ENCODE measurements around the gene ME3. TPM values are rescaled to one million over a fixed set of nuclear protein-coding genes. Genes with fewer than 3 reads are reported as not detected.

ME3 gene
- total and polyA plus RNA-seq, 2 donors (not counting 1 experiment from before 2014, with no cell fraction given), result 1.3 TPM; not detected in 1

GRCh38 chr11:86717817-86718501, 45.5 kb upstream of the ME3 start:
- Histone ChIP-seq H2AFZ (ENCODE audit: insufficient read depth, low read depth, low read length, poor library complexity, severe bottlenecking) (no peak overlapping the region), H3K4me2 (replicated peaks; ENCODE audit: low read depth, low read length, poor library complexity, severe bottlenecking) (no peak overlapping the region), H3K36me3 (replicated peaks in 1 of 2; ENCODE audit: control extremely low read depth in 1 of 2, control insufficient read depth in 1 of 2, extremely low read depth in 1 of 2, insufficient read depth in 2 of 2, low read length in 1 of 2) (no peaks in the 10 kb centered on the region), H3K27ac (ENCODE audit: low read length in 2 of 2) (no peak overlapping the region), H3K27me3 (replicated peaks in 1 of 4; ENCODE audit: control extremely low read depth in 1 of 4, control insufficient read depth in 3 of 4, insufficient read depth in 4 of 4, low read length in 3 of 4) (no peaks in the 10 kb centered on the region), H4K20me1 (ENCODE audit: control insufficient read depth, insufficient read depth, low read length, poor library complexity, severe bottlenecking) (no peaks in the 10 kb centered on the region), H3K4me1 (ENCODE audit: control insufficient read depth in 2 of 2, insufficient read depth in 2 of 2, low read length in 2 of 2) (no peaks in the 10 kb centered on the region), H3K4me3 (ENCODE audit: control extremely low read depth in 1 of 5, extremely low read depth in 1 of 5, insufficient read depth in 1 of 5, low read depth in 2 of 5, low read length in 4 of 5) (no peak overlapping the region), H3K79me2 (ENCODE audit: control insufficient read depth, insufficient read depth, low read length) (no peaks in the 10 kb centered on the region), H3K9ac (ENCODE audit: low read length) (no peak overlapping the region), H3K9me3 (ENCODE audit: control extremely low read depth in 1 of 3, control insufficient read depth in 2 of 3, insufficient read depth in 1 of 3, low read length in 2 of 3) (no peaks in the 10 kb centered on the region)
- 75% methylated on average over 2 of the region's 3 CpGs for WGBS (ENCODE audit: insufficient coverage)
- DNase-seq (no peak), ATAC-seq (ENCODE audit: low read depth) (no peak)
- Mint-ChIP-seq H3K9me3 (ENCODE audit: insufficient read depth) (peaks cover 2% of the 10 kb centered on the region), H3K4me1 (no peaks in the 10 kb centered on the region), H3K4me3 (no peak overlapping the region), H3K27ac (no peak overlapping the region), H3K27me3 (peaks cover 4% of the 10 kb centered on the region)
- ChIA-PET CTCF (no interaction called here), POLR2A (no interaction called here)
- intact Hi-C loops (cut with micrococcal nuclease), result no loop called here
- TF ChIP-seq EZH2 (IDR thresholded peaks at IDR 0.05; ENCODE audit: borderline replicate concordance, insufficient read depth, low read depth, low read length, poor library complexity, severe bottlenecking), result no peak
- no peak for TF ChIP-seq CTCF (IDR thresholded peaks at IDR 0.05)

DNA sequence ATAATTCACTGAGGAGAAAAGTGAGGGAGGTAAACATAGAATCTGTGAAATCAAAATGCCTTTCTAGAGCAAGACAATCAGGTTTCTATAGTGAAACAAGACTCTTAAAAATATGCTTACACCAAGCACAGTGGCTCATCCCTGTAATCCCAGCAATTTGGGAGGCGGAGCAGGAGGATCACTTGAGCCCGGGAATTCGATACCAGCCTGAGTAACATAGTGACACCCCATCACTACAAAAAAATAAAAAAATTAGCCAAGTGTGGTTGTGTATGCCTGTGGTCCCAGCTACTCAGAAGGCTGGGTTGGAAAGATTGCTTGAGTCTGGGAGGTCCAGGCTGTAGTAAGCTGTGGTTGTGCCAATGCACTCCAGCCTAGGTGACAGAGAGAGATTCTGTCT, 43.2 kb upstream of the ME3 start:
- ATAC-seq (ENCODE audit: low read depth) (no peak), DNase-seq (no peak)
- no CpG with 5 or more reads among the region's 3 CpGs for WGBS (ENCODE audit: insufficient coverage)
- Mint-ChIP-seq H3K4me3 (no peak overlapping the region), H3K27ac (no peak overlapping the region), H3K27me3 (peaks cover 2% of the 10 kb centered on the region), H3K9me3 (ENCODE audit: insufficient read depth) (peaks cover 2% of the 10 kb centered on the region), H3K4me1 (no peaks in the 10 kb centered on the region)
- Histone ChIP-seq H3K9me3 (ENCODE audit: control extremely low read depth in 1 of 3, control insufficient read depth in 2 of 3, insufficient read depth in 1 of 3, low read length in 2 of 3) (no peaks in the 10 kb centered on the region), H3K4me3 (ENCODE audit: control extremely low read depth in 1 of 5, extremely low read depth in 1 of 5, insufficient read depth in 1 of 5, low read depth in 2 of 5, low read length in 4 of 5) (no peak overlapping the region), H3K36me3 (replicated peaks in 1 of 2; ENCODE audit: control extremely low read depth in 1 of 2, control insufficient read depth in 1 of 2, extremely low read depth in 1 of 2, insufficient read depth in 2 of 2, low read length in 1 of 2) (no peaks in the 10 kb centered on the region), H3K27me3 (replicated peaks in 1 of 4; ENCODE audit: control extremely low read depth in 1 of 4, control insufficient read depth in 3 of 4, insufficient read depth in 4 of 4, low read length in 3 of 4) (no peaks in the 10 kb centered on the region), H2AFZ (ENCODE audit: insufficient read depth, low read depth, low read length, poor library complexity, severe bottlenecking) (no peak overlapping the region), H3K79me2 (ENCODE audit: control insufficient read depth, insufficient read depth, low read length) (no peaks in the 10 kb centered on the region), H3K27ac (ENCODE audit: low read length in 2 of 2) (no peak overlapping the region), H3K4me1 (ENCODE audit: control insufficient read depth in 2 of 2, insufficient read depth in 2 of 2, low read length in 2 of 2) (no peaks in the 10 kb centered on the region), H3K9ac (ENCODE audit: low read length) (no peak overlapping the region), H3K4me2 (replicated peaks; ENCODE audit: low read depth, low read length, poor library complexity, severe bottlenecking) (no peak overlapping the region), H4K20me1 (ENCODE audit: control insufficient read depth, insufficient read depth, low read length, poor library complexity, severe bottlenecking) (no peaks in the 10 kb centered on the region)
- intact Hi-C loops (cut with micrococcal nuclease), result no loop called here
- TF ChIP-seq CTCF (IDR thresholded peaks at IDR 0.05) (no peak), EZH2 (IDR thresholded peaks at IDR 0.05; ENCODE audit: borderline replicate concordance, insufficient read depth, low read depth, low read length, poor library complexity, severe bottlenecking) (no peak)
- ChIA-PET POLR2A (no interaction called here), CTCF (interaction anchor here (1.0 kb wide), 1 partner anchor 9 kb away, joined by 3 read pairs; no protein-coding TSS in a partner anchor)
